ENCODE data around the gene RALB.

RALB gene

GRCh38 chr2:120265006-120265405 lies 12.4 kb downstream of the RALB start:
- TF ChIP-seq, protein P1, sequence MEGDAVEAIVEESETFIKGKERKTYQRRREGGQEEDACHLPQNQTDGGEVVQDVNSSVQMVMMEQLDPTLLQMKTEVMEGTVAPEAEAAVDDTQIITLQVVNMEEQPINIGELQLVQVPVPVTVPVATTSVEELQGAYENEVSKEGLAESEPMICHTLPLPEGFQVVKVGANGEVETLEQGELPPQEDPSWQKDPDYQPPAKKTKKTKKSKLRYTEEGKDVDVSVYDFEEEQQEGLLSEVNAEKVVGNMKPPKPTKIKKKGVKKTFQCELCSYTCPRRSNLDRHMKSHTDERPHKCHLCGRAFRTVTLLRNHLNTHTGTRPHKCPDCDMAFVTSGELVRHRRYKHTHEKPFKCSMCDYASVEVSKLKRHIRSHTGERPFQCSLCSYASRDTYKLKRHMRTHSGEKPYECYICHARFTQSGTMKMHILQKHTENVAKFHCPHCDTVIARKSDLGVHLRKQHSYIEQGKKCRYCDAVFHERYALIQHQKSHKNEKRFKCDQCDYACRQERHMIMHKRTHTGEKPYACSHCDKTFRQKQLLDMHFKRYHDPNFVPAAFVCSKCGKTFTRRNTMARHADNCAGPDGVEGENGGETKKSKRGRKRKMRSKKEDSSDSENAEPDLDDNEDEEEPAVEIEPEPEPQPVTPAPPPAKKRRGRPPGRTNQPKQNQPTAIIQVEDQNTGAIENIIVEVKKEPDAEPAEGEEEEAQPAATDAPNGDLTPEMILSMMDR (IDR thresholded peaks at IDR 0.05), result no peak
- no peak for DNase-seq (ENCODE audit: low spot score)
- Histone ChIP-seq H3K4me3 (no peak overlapping the region), H3K27ac (no peak overlapping the region)

DNA sequence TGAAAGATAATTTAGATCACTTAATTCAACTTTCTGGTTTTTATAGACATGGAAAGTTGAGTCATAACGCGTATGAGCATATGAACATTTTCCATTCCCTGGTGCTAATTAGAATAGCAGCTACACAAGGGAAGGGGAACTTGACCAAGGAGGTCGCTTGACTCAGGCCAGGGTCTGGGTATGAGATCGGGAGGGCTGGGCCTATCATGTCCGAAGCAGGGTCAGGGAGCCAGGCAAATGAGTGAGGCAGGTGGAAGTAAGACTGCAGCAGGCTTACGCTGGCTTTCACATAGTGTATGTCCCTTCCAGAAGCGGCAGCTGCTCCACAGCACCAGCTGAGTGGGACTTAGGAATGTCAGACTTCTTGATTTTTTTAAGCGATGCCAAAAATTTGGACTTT lies 14.7 kb downstream of the RALB start:
- DNase-seq (ENCODE audit: low spot score), result no peak
- TF ChIP-seq, protein P1 (IDR thresholded peaks at IDR 0.05), result no peak
- Histone ChIP-seq H3K27ac (no peak overlapping the region), H3K4me3 (no peak overlapping the region)

DNA sequence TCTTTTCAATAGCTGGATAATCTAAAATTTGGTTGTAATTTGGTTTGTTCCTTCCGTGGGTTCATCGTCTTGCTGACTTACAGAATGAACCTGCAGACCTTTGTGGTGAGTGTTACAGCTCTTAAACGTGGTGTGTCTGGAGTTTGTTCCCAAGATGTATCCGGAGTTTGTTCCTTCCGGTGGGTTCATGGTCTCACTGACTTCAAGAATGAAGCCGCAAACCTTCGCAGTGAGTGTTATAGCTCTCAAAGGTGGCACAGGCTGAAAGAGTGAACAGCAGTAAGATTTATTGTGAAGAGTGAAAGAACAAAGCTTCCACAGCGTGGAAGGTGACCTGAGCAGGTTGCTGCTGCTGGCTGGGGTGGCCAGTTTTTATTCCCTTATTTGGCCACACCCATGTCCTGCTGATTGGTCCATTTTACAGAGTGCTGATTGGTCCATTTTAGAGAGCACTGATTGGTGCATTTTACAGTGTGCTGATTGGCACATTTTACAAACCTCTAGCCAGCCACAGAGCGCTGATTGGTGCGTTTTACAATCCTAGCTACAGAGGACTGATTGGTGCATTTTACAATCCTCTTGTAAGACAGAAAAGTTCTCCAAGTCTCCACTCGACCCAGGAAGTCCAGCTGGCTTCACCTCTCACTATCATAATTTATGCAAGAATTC lies 16.6 kb downstream of the RALB start:
- TF ChIP-seq, protein P1 (IDR thresholded peaks at IDR 0.05), result no peak
- no peak overlapping the region for H3K4me3 ChIP-seq
- no peak overlapping the region for H3K27ac ChIP-seq
- DNase-seq (ENCODE audit: low spot score), result no peak

- Histone ChIP-seq H3K4me3 (no peak overlapping the region), H3K27ac (no peak overlapping the region)
- TF ChIP-seq, protein P1 (IDR thresholded peaks at IDR 0.05), result no peak
- DNase-seq (ENCODE audit: low spot score), result no peak
These were observed 17.2 kb downstream of the RALB start for GRCh38 chr2:120269816-120270215.

GRCh38 chr2:120271711-120272379 lies 19.2 kb downstream of the RALB start:
- Histone ChIP-seq H3K4me3 (no peak overlapping the region), H3K27ac (no peak overlapping the region)
- TF ChIP-seq, protein P1 (IDR thresholded peaks at IDR 0.05), result no peak
- no peak for DNase-seq (ENCODE audit: low spot score)

- TF ChIP-seq, protein P1 (IDR thresholded peaks at IDR 0.05), result no peak
- H3K4me3 ChIP-seq, result no peak overlapping the region
- no peak overlapping the region for H3K27ac ChIP-seq
- no peak for DNase-seq (ENCODE audit: low spot score)
These were observed 20.3 kb downstream of the RALB start for GRCh38 chr2:120272763-120273481.

Data from coronary artery (tissue), 2 donors.